Measurements from ENCODE around the gene CCR6. TPM values are rescaled to one million over a fixed set of nuclear protein-coding genes. Genes with fewer than 3 reads are reported as not detected.
A peak's percentile ranks its signal among the peaks of the same experiment; 100 is the strongest.

Gene CCR6
- polyA plus RNA-seq, 1 experiment, result not detected

DNA sequence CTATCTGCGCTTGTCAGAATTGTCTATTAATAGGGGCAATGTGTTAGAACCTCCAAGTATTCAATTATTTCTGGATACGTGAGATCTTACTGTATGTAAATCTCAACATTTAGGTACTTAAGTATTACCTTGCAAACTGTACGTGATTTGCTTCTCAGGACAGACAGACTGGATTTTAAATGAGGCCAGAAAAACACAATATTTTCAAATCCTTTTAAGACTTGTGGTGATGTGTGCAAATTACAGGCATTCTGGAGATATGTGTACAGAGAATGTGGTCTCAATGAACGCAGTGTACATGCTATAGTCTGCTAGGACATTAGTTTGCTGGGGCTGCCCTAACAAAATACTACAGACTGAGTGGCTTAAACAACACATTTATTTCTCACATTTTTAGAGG, 16.9 kb downstream of the CCR6 start:
- ChIA-PET CTCF (interaction anchor here (0.6 kb wide), 1 partner anchor 248 kb away, joined by 3 read pairs; no protein-coding TSS in a partner anchor), POLR2A (no interaction called here)
- H3K27me3 ChIP-seq (ENCODE audit: control insufficient read depth, insufficient read depth, low read length), result no peaks in the 10 kb centered on the region
- no peak overlapping the region for H3K4me3 ChIP-seq (ENCODE audit: low read depth, low read length)
- no peak for DNase-seq (ENCODE audit: low read depth)
- H3K36me3 ChIP-seq (ENCODE audit: control insufficient read depth, insufficient read depth, low read length), result no peaks in the 10 kb centered on the region
- TF ChIP-seq, protein P1, sequence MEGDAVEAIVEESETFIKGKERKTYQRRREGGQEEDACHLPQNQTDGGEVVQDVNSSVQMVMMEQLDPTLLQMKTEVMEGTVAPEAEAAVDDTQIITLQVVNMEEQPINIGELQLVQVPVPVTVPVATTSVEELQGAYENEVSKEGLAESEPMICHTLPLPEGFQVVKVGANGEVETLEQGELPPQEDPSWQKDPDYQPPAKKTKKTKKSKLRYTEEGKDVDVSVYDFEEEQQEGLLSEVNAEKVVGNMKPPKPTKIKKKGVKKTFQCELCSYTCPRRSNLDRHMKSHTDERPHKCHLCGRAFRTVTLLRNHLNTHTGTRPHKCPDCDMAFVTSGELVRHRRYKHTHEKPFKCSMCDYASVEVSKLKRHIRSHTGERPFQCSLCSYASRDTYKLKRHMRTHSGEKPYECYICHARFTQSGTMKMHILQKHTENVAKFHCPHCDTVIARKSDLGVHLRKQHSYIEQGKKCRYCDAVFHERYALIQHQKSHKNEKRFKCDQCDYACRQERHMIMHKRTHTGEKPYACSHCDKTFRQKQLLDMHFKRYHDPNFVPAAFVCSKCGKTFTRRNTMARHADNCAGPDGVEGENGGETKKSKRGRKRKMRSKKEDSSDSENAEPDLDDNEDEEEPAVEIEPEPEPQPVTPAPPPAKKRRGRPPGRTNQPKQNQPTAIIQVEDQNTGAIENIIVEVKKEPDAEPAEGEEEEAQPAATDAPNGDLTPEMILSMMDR (IDR thresholded peaks at IDR 0.05; ENCODE audit: insufficient read depth, low read depth, low read length), result no peak

- Histone ChIP-seq H3K27me3 (ENCODE audit: control insufficient read depth, insufficient read depth, low read length) (no peaks in the 10 kb centered on the region), H3K36me3 (ENCODE audit: control insufficient read depth, insufficient read depth, low read length) (no peaks in the 10 kb centered on the region), H3K4me3 (ENCODE audit: low read depth, low read length) (no peak overlapping the region)
- TF ChIP-seq, protein P1 (IDR thresholded peaks at IDR 0.05; ENCODE audit: insufficient read depth, low read depth, low read length), result no peak
- ChIA-PET CTCF (no interaction called here), POLR2A (no interaction called here)
- DNase-seq (ENCODE audit: low read depth), result no peak
Measured at GRCh38 chr6:167140589-167141474, 17.9 kb downstream of the CCR6 start.

DNA sequence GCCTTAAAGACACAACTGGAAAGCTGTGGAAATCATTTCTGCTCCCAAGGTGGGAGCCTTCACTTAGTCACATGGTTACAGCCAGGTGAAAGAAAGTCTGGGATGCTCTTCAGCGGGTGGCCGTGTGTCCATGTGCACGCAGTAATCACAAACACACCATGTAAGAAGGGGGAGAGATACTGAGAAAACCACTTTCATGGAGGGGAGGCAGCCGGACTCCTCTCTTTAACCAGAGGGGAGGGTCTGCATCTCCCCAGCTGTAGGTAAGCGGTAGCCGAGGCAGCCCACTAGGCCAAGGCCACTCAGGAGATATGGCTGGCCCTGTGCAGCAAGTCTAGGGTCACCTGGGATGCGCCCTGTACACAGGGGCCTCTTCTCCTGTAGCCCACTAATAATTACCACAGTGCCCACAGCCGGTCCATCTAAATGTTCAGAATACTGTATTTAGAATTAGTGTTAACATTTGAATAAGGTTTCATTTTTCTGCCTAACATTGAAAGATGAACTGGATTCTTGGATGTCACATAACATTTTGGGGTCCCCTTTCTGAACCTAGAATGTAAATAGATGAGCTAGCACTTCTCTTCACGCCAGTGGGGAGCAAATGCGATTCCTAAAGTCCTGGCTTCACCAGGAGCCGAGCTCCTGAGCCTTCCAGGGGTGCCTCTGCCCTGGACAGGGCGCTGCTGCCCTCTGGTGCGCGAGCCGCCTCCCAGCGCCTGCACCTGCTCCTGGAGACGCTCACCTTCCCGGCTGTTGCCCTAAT, 19.0 kb downstream of the CCR6 start:
- TF ChIP-seq, protein P1 (IDR thresholded peaks at IDR 0.05; ENCODE audit: insufficient read depth, low read depth, low read length), result peak; percentile 35
- POLR2A ChIA-PET, result no interaction called here
- Histone ChIP-seq H3K27me3 (ENCODE audit: control insufficient read depth, insufficient read depth, low read length) (no peaks in the 10 kb centered on the region), H3K4me3 (ENCODE audit: low read depth, low read length) (no peak overlapping the region), H3K36me3 (ENCODE audit: control insufficient read depth, insufficient read depth, low read length) (no peaks in the 10 kb centered on the region)
- CTCF ChIA-PET, result interaction anchor here (0.7 kb wide), 1 partner anchor 357 kb away, joined by 3 read pairs; no protein-coding TSS in a partner anchor
- no peak for DNase-seq (ENCODE audit: low read depth)

DNA sequence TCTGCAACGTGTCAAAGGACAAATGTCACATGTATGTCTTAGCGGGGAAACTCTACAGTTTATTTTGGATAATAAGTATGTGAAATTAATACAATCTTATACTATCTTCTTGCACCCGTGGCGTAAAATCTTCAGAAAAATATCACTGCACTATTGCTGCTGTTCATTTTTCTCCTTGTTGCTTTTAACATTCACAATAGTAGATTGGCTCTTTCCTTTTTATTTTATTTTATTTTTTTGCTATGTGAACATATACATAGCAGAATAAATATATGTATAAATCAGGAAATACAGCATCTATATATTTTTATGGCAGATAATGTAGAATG, 19.5 kb downstream of the CCR6 start:
- H3K27me3 ChIP-seq (ENCODE audit: control insufficient read depth, insufficient read depth, low read length), result no peaks in the 10 kb centered on the region
- H3K36me3 ChIP-seq (ENCODE audit: control insufficient read depth, insufficient read depth, low read length), result no peaks in the 10 kb centered on the region
- DNase-seq (ENCODE audit: low read depth), result no peak
- POLR2A ChIA-PET, result no interaction called here
- CTCF ChIA-PET, result interaction anchor here (0.7 kb wide), 1 partner anchor 357 kb away, joined by 3 read pairs; no protein-coding TSS in a partner anchor
- TF ChIP-seq, protein P1 (IDR thresholded peaks at IDR 0.05; ENCODE audit: insufficient read depth, low read depth, low read length), result no peak
- H3K4me3 ChIP-seq (ENCODE audit: low read depth, low read length), result no peak overlapping the region

GRCh38 chr6:167143041-167143440, 20.1 kb downstream of the CCR6 start:
- no peak for DNase-seq (ENCODE audit: low read depth)
- POLR2A ChIA-PET, result no interaction called here
- CTCF ChIA-PET, result no interaction called here
- Histone ChIP-seq H3K36me3 (ENCODE audit: control insufficient read depth, insufficient read depth, low read length) (no peaks in the 10 kb centered on the region), H3K27me3 (ENCODE audit: control insufficient read depth, insufficient read depth, low read length) (no peaks in the 10 kb centered on the region), H3K4me3 (ENCODE audit: low read depth, low read length) (no peak overlapping the region)
- TF ChIP-seq, protein P1 (IDR thresholded peaks at IDR 0.05; ENCODE audit: insufficient read depth, low read depth, low read length), result no peak

All from BJ (cell line).